Gastrocnemius medialis (tissue), 4 donors: Measurements from ENCODE around the gene CDS2. TPM values are rescaled to one million over a fixed set of nuclear protein-coding genes. Genes with fewer than 3 reads are reported as not detected.

Experiments
- ATAC-seq, 2 donors: fragments of 150-250 bp; one replicate each; pipeline ENCODE4 v1.9.1; 2016
- DNase-seq, 2 donors: peaks; one replicate each; pipeline ENCODE4 v3.0.0-alpha.2; 2019
- H3K27ac ChIP-seq, 4 donors: fragments of 200-600 bp; sonication (generic); 1 replicate in 1 of 4; 2 replicates in 3 of 4; pipeline ENCODE4 v1.5.1; 2016 to 2018; ENCODE audit warnings: mild to moderate bottlenecking in 2 of 4, moderate library complexity in 1 of 4
- H3K27me3 ChIP-seq, 3 donors: fragments of 200-600 bp; sonication (generic) in 2 of 3; 1 replicate in 1 of 3; 2 replicates in 2 of 3; pipeline versions ENCODE4 v1.5.1 to v1.6.0; 2016 to 2019; ENCODE audit warnings: mild to moderate bottlenecking in 1 of 3, moderate library complexity in 1 of 3
- H3K36me3 ChIP-seq, 2 donors: fragments of 200-600 bp; sonication (generic) in 1 of 2; one replicate each; pipeline ENCODE4 v1.5.1; 2017 to 2018
- H3K4me1 ChIP-seq, 2 donors: fragments of 200-600 bp; sonication (generic) in 1 of 2; one replicate each; pipeline ENCODE4 v1.5.1; 2016 to 2017; ENCODE audit warnings: mild to moderate bottlenecking in 2 of 2
- H3K4me3 ChIP-seq, 4 donors: fragments of 200-600 bp; sonication (generic) in 3 of 4; 1 replicate in 1 of 4; 2 replicates in 3 of 4; pipeline ENCODE4 v1.5.1; 2016 to 2019; ENCODE audit warnings: mild to moderate bottlenecking in 2 of 4
- H3K9me3 ChIP-seq, 3 donors: fragments of 200-600 bp; sonication (generic) in 2 of 3; 1 replicate in 1 of 3; 2 replicates in 2 of 3; pipeline ENCODE4 v1.5.1; 2016 to 2019
- POLR2A ChIP-seq, 2 donors: fragments of 450-650 bp; IDR thresholded peaks; one replicate each; pipeline ENCODE4 v1.6.1; 2017; ENCODE audit warnings: antibody characterized with exemption in 2 of 2, mild to moderate bottlenecking in 2 of 2, moderate library complexity in 2 of 2
- in situ Hi-C, 4 donors: fragments of 200-750 bp; cut with MboI; loops; one replicate each; pipeline versions ENCODE4 v1.15.0 to v1.8.0; 2017; ENCODE audit warnings: low sequenced_read_pairs in 4 of 4
- intact Hi-C: fragments of 100-400 bp; cut with DNase I; formaldehyde crosslinking; loops from one replicate; pipeline ENCODE4 v1.15.1; 2023; ENCODE audit warnings: low total_unique reads
- total RNA-seq, 4 donors: library from RNA; depleted of rRNA; stranded (reverse); fragments of >200 nt; gene quantifications; one replicate each; pipeline versions ENCODE4 v1.1.0 to v1.2.3, GENCODE V29; 2016
- TF ChIP-seq, protein P1 (sequence below), 5 experiments: fragments of 450-650 bp in 3 of 5; fragments of 200-600 bp in 2 of 5; sonication (generic) in 2 of 5; IDR thresholded peaks in 4 of 5; conservative IDR thresholded peaks in 1 of 5; 1 replicate in 4 of 5; 2 replicates in 1 of 5; pipeline ENCODE4 v1.5.1; 2016 to 2019; ENCODE audit warnings: antibody characterized with exemption in 5 of 5, mild to moderate bottlenecking in 3 of 5, moderate library complexity in 3 of 5

The CDS2 gene
- total RNA-seq, 4 donors from 2014 or later, result 9.0 to 18.5 (median 14.5) TPM

DNA sequence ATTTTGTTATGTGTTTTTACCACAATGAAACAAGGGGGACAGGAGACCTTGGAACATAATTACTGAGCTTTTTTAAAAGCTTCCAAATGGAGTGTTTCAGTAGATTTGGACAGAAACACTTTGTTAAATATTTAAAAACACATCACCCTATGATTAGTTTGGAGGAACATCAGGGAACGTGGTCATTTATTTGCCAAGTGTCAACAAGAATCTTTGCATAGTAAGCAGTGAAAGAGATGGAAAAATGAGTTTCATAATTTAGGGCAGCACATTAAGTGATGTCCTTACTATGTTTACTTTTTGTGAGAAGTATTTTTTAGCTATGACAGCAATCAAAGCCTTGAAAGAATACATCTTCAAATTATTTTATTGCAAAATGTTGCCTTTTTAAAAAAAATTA is 107.3 kb downstream of the CDS2 start:
- Histone ChIP-seq H3K27me3 (no peaks in the 10 kb centered on the region), H3K4me1 (no peaks in the 10 kb centered on the region), H3K4me3 (no peak overlapping the region), H3K27ac (no peak overlapping the region), H3K36me3 (no peaks in the 10 kb centered on the region), H3K9me3 (no peaks in the 10 kb centered on the region)
- in situ Hi-C loops, result no loop called here
- intact Hi-C loops, result no loop called here
- DNase-seq (no peak), ATAC-seq (no peak)
- TF ChIP-seq POLR2A (IDR thresholded peaks at IDR 0.05), result no peak
- TF ChIP-seq, protein P1, sequence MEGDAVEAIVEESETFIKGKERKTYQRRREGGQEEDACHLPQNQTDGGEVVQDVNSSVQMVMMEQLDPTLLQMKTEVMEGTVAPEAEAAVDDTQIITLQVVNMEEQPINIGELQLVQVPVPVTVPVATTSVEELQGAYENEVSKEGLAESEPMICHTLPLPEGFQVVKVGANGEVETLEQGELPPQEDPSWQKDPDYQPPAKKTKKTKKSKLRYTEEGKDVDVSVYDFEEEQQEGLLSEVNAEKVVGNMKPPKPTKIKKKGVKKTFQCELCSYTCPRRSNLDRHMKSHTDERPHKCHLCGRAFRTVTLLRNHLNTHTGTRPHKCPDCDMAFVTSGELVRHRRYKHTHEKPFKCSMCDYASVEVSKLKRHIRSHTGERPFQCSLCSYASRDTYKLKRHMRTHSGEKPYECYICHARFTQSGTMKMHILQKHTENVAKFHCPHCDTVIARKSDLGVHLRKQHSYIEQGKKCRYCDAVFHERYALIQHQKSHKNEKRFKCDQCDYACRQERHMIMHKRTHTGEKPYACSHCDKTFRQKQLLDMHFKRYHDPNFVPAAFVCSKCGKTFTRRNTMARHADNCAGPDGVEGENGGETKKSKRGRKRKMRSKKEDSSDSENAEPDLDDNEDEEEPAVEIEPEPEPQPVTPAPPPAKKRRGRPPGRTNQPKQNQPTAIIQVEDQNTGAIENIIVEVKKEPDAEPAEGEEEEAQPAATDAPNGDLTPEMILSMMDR (IDR thresholded peaks at IDR 0.05 in 4 of 5, conservative IDR thresholded peaks at IDR 0.05 in 1 of 5), result no peak

DNA sequence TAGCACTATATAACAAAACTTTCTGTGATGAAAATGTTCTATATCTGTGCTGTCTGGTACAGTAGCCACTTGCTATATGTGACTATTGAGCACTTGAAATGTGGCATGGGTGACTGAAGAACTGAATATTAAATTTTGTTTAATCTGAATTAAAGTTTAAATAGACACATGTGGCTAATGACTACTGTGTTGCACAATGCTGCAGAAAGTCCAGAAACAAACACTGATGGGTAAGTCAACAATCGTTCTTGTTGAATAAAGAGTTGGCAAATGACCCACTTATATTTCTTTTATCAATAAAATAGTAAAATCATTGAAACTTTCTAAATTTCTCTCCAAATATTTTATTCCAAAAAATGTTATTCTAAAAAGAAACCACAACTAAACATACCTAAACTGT is 108.2 kb downstream of the CDS2 start:
- intact Hi-C loops, result no loop called here
- ATAC-seq, result no peak
- Histone ChIP-seq H3K9me3 (no peaks in the 10 kb centered on the region), H3K27me3 (no peaks in the 10 kb centered on the region), H3K4me3 (no peak overlapping the region), H3K27ac (no peak overlapping the region), H3K4me1 (no peaks in the 10 kb centered on the region), H3K36me3 (no peaks in the 10 kb centered on the region)
- TF ChIP-seq POLR2A (IDR thresholded peaks at IDR 0.05), result no peak
- TF ChIP-seq, protein P1 (IDR thresholded peaks at IDR 0.05 in 4 of 5, conservative IDR thresholded peaks at IDR 0.05 in 1 of 5), result no peak
- no peak for DNase-seq
- in situ Hi-C loops, result no loop called here

Other genes starting within 250 kb of the CDS2 start
- gene SLC23A2, start 125.5 kb upstream of the CDS2 start, total RNA-seq, result 1 to 10 TPM; 2.6 to 3.6 (median 3.1) TPM
- gene TMEM230, start 13.9 kb upstream of the CDS2 start, total RNA-seq, result 10 to 100 TPM; 59.6 to 87.5 (median 76.3) TPM
- 10 to 100 TPM; 19.1 to 40.0 (median 25.4) TPM for gene PCNA, start 7.0 kb upstream of the CDS2 start, total RNA-seq
- not detected for gene PROKR2, start 189.9 kb downstream of the CDS2 start, total RNA-seq